A549 (cell line): ENCODE results near the gene PHAF1.

Source experiments
- CEBPB ChIP-seq, 2 experiments: fragments of >200 bp in 1 of 2; sonication (Bioruptor Twin) in 1 of 2; formaldehyde crosslinking in 1 of 2; IDR thresholded peaks; 2 replicates each; pipeline ENCODE4 v1.6.1; 2012 to 2016
- PHF8 ChIP-seq: fragments of 200-600 bp; sonication (generic); IDR thresholded peaks from 2 replicates; pipeline ENCODE4 v1.6.1; 2016; ENCODE audit warnings: low read depth, mild to moderate bottlenecking, antibody characterized with exemption, moderate library complexity, borderline replicate concordance
- POLR2A ChIP-seq: IDR thresholded peaks from 2 replicates; pipeline ENCODE4 v1.6.1; 2012; ENCODE audit warnings: mild to moderate bottlenecking, low read length
- RCOR1 ChIP-seq: fragments of 150-350 bp; IDR thresholded peaks from 2 replicates; pipeline ENCODE4 v1.6.1; 2014; ENCODE audit warnings: antibody characterized with exemption, low read length, low read depth
- REST ChIP-seq: fragments of 200-600 bp; sonication (generic); IDR thresholded peaks from 2 replicates; pipeline ENCODE4 v1.6.1; 2016; ENCODE audit warnings: antibody characterized with exemption, mild to moderate bottlenecking, moderate library complexity
- TF ChIP-seq, protein P1 (sequence below): fragments of 150-350 bp; IDR thresholded peaks from 2 replicates; pipeline ENCODE4 v1.6.1; 2014; ENCODE audit warnings: low read depth, mild to moderate bottlenecking, low read length

DNA sequence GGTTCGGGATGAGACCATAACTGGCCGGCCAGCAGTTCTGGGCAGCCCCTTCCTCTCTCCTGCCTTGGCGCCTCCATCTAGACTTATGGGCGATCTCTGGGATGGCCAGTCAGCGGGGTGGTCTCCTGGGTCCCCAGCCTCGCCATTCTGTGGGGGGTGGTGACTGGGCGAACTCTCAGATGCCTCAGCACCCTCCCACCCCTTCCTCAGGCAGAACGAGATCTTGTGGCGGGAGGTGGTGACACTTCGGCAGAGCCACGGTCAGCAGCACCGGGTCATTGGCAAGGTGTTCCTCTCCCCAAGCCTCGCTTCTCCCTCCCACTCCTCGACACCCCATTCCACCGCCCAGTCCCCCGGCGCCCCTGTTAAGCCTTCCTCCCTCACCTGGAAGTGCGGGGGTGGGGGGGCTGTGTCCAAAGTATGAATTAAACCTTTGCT is 56.4 kb downstream of the PHAF1 start:
- TF ChIP-seq CEBPB (IDR thresholded peaks at IDR 0.05) (no peak), RCOR1 (no peak), POLR2A (no peak), REST (no peak), PHF8 (no peak)
- TF ChIP-seq, protein P1, sequence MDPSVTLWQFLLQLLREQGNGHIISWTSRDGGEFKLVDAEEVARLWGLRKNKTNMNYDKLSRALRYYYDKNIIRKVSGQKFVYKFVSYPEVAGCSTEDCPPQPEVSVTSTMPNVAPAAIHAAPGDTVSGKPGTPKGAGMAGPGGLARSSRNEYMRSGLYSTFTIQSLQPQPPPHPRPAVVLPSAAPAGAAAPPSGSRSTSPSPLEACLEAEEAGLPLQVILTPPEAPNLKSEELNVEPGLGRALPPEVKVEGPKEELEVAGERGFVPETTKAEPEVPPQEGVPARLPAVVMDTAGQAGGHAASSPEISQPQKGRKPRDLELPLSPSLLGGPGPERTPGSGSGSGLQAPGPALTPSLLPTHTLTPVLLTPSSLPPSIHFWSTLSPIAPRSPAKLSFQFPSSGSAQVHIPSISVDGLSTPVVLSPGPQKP = no peak
